Activated CD8-positive, alpha-beta T cell treated with anti-CD3 and anti-CD28 coated beads, Interleukin-2, amount 10 ng/mL, durations not matched to agents 7 days and 5 days (primary cell): ENCODE measurements around the gene GDF7. TPM values are rescaled to one million over a fixed set of nuclear protein-coding genes. Genes with fewer than 3 reads are reported as not detected.

Experiments
- ATAC-seq: fragments of 150-1000 bp; cut with Tn5 transposase; one replicate; pipeline ENCODE4 v1.10.0; 2021; ENCODE audit warnings: moderate library complexity
- CTCF ChIA-PET: fragments of 350-600 bp; sonication (Branson Sonifier 250); formaldehyde crosslinking; loops from one replicate; lab custom pipeline; 2021; ENCODE audit warnings: antibody characterized with exemption; lab: Charles Lee
- POLR2A ChIA-PET: fragments of 350-600 bp; sonication (Branson Sonifier 250); formaldehyde crosslinking; loops from one replicate; lab custom pipeline; 2021; ENCODE audit warnings: antibody characterized with exemption; lab: Charles Lee
- DNase-seq: peaks from one replicate; pipeline ENCODE4 v3.0.0-alpha.2; 2020
- H3K27ac Mint-ChIP-seq: one replicate; pipeline ENCODE4 v1.8.0; 2021; ENCODE audit warnings: mild to moderate bottlenecking, mixed read lengths
- H3K27me3 Mint-ChIP-seq: one replicate; pipeline ENCODE4 v1.8.0; 2021; ENCODE audit warnings: low read depth, mixed read lengths
- H3K36me3 Mint-ChIP-seq: one replicate; pipeline ENCODE4 v1.8.0; 2021; ENCODE audit warnings: low read depth, mixed read lengths
- H3K4me1 Mint-ChIP-seq: one replicate; pipeline ENCODE4 v1.8.0; 2021; ENCODE audit warnings: low read depth, mixed read lengths
- H3K4me3 Mint-ChIP-seq: one replicate; pipeline ENCODE4 v1.8.0; 2021; ENCODE audit warnings: mild to moderate bottlenecking, mixed read lengths
- H3K9me3 Mint-ChIP-seq: one replicate; pipeline ENCODE4 v1.8.0; 2022; ENCODE audit warnings: mixed read lengths; ENCODE audit not compliant: insufficient read depth
- total RNA-seq, 2 experiments: library from RNA; stranded (reverse); gene quantifications; one replicate each; pipeline ENCODE4 v1.2.3, GENCODE V29; 2021

GDF7 gene
- total RNA-seq, 2 experiments from 2014 or later: not detected

DNA sequence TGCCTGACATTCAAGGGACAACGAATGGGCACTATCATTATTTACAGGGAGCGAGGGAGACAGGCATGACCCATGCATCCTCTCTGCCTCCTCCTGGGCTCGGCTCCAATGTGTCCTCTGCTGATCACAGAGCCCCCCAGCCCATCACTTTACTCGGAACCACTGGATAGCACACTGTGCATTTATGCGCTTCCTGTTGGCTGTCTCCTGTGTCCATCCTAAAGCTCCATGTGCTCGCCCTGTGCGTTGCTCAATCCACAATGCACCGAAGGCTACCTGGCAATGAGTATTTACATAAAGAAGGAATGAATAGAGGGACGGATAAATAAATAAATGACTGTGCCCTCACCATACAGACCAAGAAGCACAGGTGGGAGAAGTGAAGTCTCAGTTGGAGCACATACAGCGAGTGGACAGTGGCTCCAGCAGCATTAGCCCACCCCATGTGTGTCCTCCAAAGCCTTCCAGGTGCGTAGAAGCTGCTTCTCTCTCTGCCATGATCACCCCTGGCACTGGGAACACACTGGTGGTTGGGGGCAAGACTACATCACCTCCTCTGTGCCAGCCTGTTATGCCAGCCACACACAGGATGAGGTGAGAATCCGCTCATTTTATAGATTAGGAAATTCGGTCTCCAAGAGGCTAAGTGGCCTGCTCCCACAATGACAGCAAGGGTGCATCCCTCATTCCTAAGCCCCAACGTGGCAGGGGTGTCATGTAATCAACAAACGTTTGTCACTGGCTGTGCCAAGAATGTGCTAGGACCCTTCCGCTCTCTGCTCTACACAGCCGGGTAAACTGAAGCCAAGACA is 2.3 kb upstream of the GDF7 start:
- no peaks in the 10 kb centered on the region for H3K9me3 Mint-ChIP-seq
- ATAC-seq (no peak), DNase-seq (no peak)
- ChIA-PET POLR2A (no interaction called here), CTCF (interaction anchor here (1.6 to 6.4 kb wide), 3 partner anchors 13 to 299 kb away, joined by 7 to 172 read pairs (median 12); partner anchors contain the start of gene HS1BP3)
- H3K27me3 Mint-ChIP-seq: peaks cover 68% of the 10 kb centered on the region
- H3K4me1 Mint-ChIP-seq: peaks cover 14% of the 10 kb centered on the region
- H3K27ac Mint-ChIP-seq: no peak overlapping the region
- no peak overlapping the region for H3K4me3 Mint-ChIP-seq
- no peaks in the 10 kb centered on the region for H3K36me3 Mint-ChIP-seq

GRCh38 chr2:20665243-20666004 is 1.5 kb upstream of the GDF7 start:
- H3K36me3 Mint-ChIP-seq: no peaks in the 10 kb centered on the region
- no peak for ATAC-seq
- H3K27me3 Mint-ChIP-seq: peaks cover 68% of the 10 kb centered on the region
- ChIA-PET CTCF (interaction anchor here (1.1 to 2.3 kb wide), 5 partner anchors 9 to 298 kb away, joined by 3 to 12 read pairs (median 7); partner anchors contain the start of gene HS1BP3), POLR2A (interaction anchor here (1.2 kb wide), 1 partner anchor 14 kb away, joined by 3 read pairs; no protein-coding TSS in a partner anchor)
- no peak overlapping the region for H3K4me3 Mint-ChIP-seq
- no peaks in the 10 kb centered on the region for H3K9me3 Mint-ChIP-seq
- H3K4me1 Mint-ChIP-seq: peaks cover 14% of the 10 kb centered on the region
- H3K27ac Mint-ChIP-seq: no peak overlapping the region
- no peak for DNase-seq

GRCh38 chr2:20666005-20666303 is 990 bp upstream of the GDF7 start:
- POLR2A ChIA-PET: interaction anchor here (1.2 kb wide), 1 partner anchor 14 kb away, joined by 3 read pairs; no protein-coding TSS in a partner anchor
- Mint-ChIP-seq H3K4me1 (peaks cover 14% of the 10 kb centered on the region), H3K36me3 (no peaks in the 10 kb centered on the region), H3K9me3 (no peaks in the 10 kb centered on the region), H3K27me3 (peaks cover 64% of the 10 kb centered on the region), H3K27ac (no peak overlapping the region), H3K4me3 (peak overlapping the region; percentile 51)
- CTCF ChIA-PET: interaction anchor here (0.7 to 2.3 kb wide), 6 partner anchors 9 to 298 kb away, joined by 3 to 12 read pairs (median 6); partner anchors contain the start of gene HS1BP3
- no peak for DNase-seq
- no peak for ATAC-seq

DNA sequence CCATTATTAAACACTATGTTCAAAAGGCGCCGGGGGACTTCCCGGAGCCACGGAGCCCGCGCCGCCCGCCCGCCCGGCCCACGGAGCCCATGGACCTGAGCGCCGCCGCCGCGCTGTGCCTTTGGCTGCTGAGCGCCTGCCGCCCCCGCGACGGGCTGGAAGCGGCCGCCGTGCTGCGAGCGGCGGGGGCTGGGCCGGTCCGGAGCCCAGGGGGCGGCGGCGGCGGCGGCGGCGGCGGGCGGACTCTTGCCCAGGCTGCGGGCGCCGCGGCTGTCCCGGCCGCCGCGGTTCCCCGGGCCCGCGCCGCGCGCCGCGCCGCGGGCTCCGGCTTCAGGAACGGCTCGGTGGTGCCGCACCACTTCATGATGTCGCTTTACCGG is 197 bp downstream of the GDF7 start:
- H3K27ac Mint-ChIP-seq: no peak overlapping the region
- ATAC-seq (no peak), DNase-seq (no peak)
- ChIA-PET CTCF (interaction anchor here (0.8 to 1.6 kb wide), 2 partner anchors 221 to 295 kb away, joined by 3 to 5 read pairs; partner anchors contain the start of gene RHOB), POLR2A (no interaction called here)
- H3K4me3 Mint-ChIP-seq: no peak overlapping the region
- no peaks in the 10 kb centered on the region for H3K36me3 Mint-ChIP-seq
- H3K9me3 Mint-ChIP-seq: no peaks in the 10 kb centered on the region
- peaks cover 14% of the 10 kb centered on the region for H3K4me1 Mint-ChIP-seq
- H3K27me3 Mint-ChIP-seq: peaks cover 71% of the 10 kb centered on the region

- ATAC-seq (no peak), DNase-seq (no peak)
- Mint-ChIP-seq H3K27me3 (peaks cover 68% of the 10 kb centered on the region), H3K4me3 (no peak overlapping the region), H3K36me3 (no peaks in the 10 kb centered on the region), H3K9me3 (no peaks in the 10 kb centered on the region), H3K4me1 (peaks cover 14% of the 10 kb centered on the region), H3K27ac (no peak overlapping the region)
- CTCF ChIA-PET: interaction anchor here (0.8 to 1.6 kb wide), 2 partner anchors 221 to 294 kb away, joined by 3 to 5 read pairs; partner anchors contain the start of gene RHOB
- POLR2A ChIA-PET: no interaction called here
These were observed 822 bp downstream of the GDF7 start for GRCh38 chr2:20667531-20668401.

- CTCF ChIA-PET: interaction anchor here (1.0 kb wide), 1 partner anchor 17 kb away, joined by 3 read pairs; the partner anchor contains the start of gene HS1BP3
- POLR2A ChIA-PET: no interaction called here
- Mint-ChIP-seq H3K4me3 (no peak overlapping the region), H3K27ac (no peak overlapping the region), H3K27me3 (peaks cover 68% of the 10 kb centered on the region), H3K36me3 (no peaks in the 10 kb centered on the region), H3K4me1 (peaks cover 14% of the 10 kb centered on the region), H3K9me3 (no peaks in the 10 kb centered on the region)
- no peak for DNase-seq
- ATAC-seq: no peak
These were observed 1.5 kb downstream of the GDF7 start for GRCh38 chr2:20668451-20668850.

DNA sequence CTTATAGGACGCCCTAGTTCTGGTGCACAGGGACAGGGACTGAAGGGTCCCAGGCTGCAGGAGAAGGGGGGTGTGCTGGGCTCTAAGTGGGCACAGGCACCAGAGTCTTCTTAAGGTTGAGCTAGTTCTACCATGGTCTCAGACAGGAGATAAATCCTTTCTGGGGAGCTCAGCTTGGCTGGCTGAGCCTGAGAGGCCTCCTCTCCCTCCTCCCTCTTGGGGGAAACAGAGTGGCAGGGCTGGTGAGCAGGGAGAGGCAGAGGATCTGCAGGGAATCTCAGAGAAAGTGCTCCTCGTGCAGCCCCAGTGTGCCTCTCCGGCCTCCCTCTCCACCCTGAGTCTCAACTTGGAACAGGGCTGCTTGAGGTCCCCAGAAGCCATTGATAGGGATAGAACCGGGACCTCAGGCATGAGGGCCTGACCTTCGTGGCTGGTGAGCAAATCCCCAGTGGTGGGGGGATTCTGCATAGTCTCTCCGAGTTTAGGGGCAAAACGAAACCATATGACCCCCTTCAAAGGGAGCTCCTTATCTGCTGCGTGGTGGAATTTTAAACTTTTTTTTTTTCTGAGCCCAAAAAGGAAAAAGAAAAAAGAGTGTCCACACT is 2.0 kb downstream of the GDF7 start:
- Mint-ChIP-seq H3K4me1 (peaks cover 14% of the 10 kb centered on the region), H3K36me3 (no peaks in the 10 kb centered on the region), H3K4me3 (no peak overlapping the region), H3K27me3 (peaks cover 67% of the 10 kb centered on the region), H3K27ac (no peak overlapping the region), H3K9me3 (no peaks in the 10 kb centered on the region)
- ATAC-seq: no peak
- ChIA-PET CTCF (interaction anchor here (0.6 to 1.0 kb wide), 2 partner anchors 18 to 93 kb away, joined by 3 read pairs; partner anchors contain the start of gene HS1BP3), POLR2A (no interaction called here)
- no peak for DNase-seq

GRCh38 chr2:20669562-20670314 is 2.8 kb downstream of the GDF7 start:
- H3K9me3 Mint-ChIP-seq: no peaks in the 10 kb centered on the region
- H3K4me1 Mint-ChIP-seq: peaks cover 14% of the 10 kb centered on the region
- ATAC-seq (no peak), DNase-seq (no peak)
- H3K36me3 Mint-ChIP-seq: no peaks in the 10 kb centered on the region
- H3K27ac Mint-ChIP-seq: no peak overlapping the region
- ChIA-PET POLR2A (no interaction called here), CTCF (interaction anchor here (0.9 to 2.9 kb wide), 2 partner anchors 8 to 18 kb away, joined by 3 to 13 read pairs; no protein-coding TSS in a partner anchor)
- H3K4me3 Mint-ChIP-seq: no peak overlapping the region
- peaks cover 60% of the 10 kb centered on the region for H3K27me3 Mint-ChIP-seq

DNA sequence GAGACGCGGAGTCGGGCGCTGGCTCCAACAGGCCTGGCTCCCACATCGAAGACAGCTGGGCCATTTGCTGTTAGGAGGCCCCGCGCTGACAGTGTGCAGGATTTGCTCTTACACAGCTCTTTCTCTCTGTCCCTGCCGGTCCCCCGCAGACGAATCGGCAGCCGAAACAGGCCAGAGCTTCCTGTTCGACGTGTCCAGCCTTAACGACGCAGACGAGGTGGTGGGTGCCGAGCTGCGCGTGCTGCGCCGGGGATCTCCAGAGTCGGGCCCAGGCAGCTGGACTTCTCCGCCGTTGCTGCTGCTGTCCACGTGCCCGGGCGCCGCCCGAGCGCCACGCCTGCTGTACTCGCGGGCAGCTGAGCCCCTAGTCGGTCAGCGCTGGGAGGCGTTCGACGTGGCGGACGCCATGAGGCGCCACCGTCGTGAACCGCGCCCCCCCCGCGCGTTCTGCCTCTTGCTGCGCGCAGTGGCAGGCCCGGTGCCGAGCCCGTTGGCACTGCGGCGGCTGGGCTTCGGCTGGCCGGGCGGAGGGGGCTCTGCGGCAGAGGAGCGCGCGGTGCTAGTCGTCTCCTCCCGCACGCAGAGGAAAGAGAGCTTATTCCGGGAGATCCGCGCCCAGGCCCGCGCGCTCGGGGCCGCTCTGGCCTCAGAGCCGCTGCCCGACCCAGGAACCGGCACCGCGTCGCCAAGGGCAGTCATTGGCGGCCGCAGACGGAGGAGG is 3.5 kb downstream of the GDF7 start:
- Mint-ChIP-seq H3K9me3 (no peaks in the 10 kb centered on the region), H3K27me3 (peaks cover 54% of the 10 kb centered on the region), H3K36me3 (no peaks in the 10 kb centered on the region), H3K4me1 (peaks cover 13% of the 10 kb centered on the region), H3K27ac (no peak overlapping the region), H3K4me3 (no peak overlapping the region)
- DNase-seq: no peak
- ChIA-PET POLR2A (no interaction called here), CTCF (interaction anchor here (0.9 to 2.9 kb wide), 2 partner anchors 9 to 19 kb away, joined by 3 to 13 read pairs; no protein-coding TSS in a partner anchor)
- no peak for ATAC-seq
